ENCODE results near the gene ZFP36L1. TPM values are rescaled to one million over a fixed set of nuclear protein-coding genes. Genes with fewer than 3 reads are reported as not detected.

ZFP36L1 gene
- total RNA-seq, 1 experiment from 2014 or later = 240 TPM

GRCh38 chr14:68836082-68836481 is 43.2 kb upstream of the ZFP36L1 start:
- H3K36me3 Mint-ChIP-seq (ENCODE audit: insufficient read depth, unreplicated experiment) = no peaks in the 10 kb centered on the region
- no peaks in the 10 kb centered on the region for H3K27me3 Mint-ChIP-seq (ENCODE audit: unreplicated experiment)
- no peak for DNase-seq
- TF ChIP-seq CTCF (IDR thresholded peaks at IDR 0.05; ENCODE audit: unreplicated experiment) = no peak
- H3K4me3 Mint-ChIP-seq (ENCODE audit: low read depth, unreplicated experiment) = no peak overlapping the region
- CTCF ChIA-PET = no interaction called here
- peaks cover 2% of the 10 kb centered on the region for H3K9me3 Mint-ChIP-seq (ENCODE audit: low read depth, unreplicated experiment)
- no TSS peak for BruUV-seq (replicated peaks)
- H3K4me1 Mint-ChIP-seq (ENCODE audit: low read depth, unreplicated experiment) = no peaks in the 10 kb centered on the region
- H3K27ac Mint-ChIP-seq (ENCODE audit: unreplicated experiment) = no peak overlapping the region
- intact Hi-C loops (cut with micrococcal nuclease; ENCODE audit: unreplicated experiment) = no loop called here

- CTCF ChIA-PET = no interaction called here
- no peaks in the 10 kb centered on the region for H3K27me3 Mint-ChIP-seq (ENCODE audit: unreplicated experiment)
- intact Hi-C loops (cut with micrococcal nuclease; ENCODE audit: unreplicated experiment) = no loop called here
- H3K36me3 Mint-ChIP-seq (ENCODE audit: insufficient read depth, unreplicated experiment) = no peaks in the 10 kb centered on the region
- H3K27ac Mint-ChIP-seq (ENCODE audit: unreplicated experiment) = no peak overlapping the region
- no peaks in the 10 kb centered on the region for H3K4me1 Mint-ChIP-seq (ENCODE audit: low read depth, unreplicated experiment)
- no peak for TF ChIP-seq CTCF (IDR thresholded peaks at IDR 0.05; ENCODE audit: unreplicated experiment)
- DNase-seq = no peak
- no TSS peak for BruUV-seq (replicated peaks)
- no peak overlapping the region for H3K4me3 Mint-ChIP-seq (ENCODE audit: low read depth, unreplicated experiment)
- H3K9me3 Mint-ChIP-seq (ENCODE audit: low read depth, unreplicated experiment) = peaks cover 2% of the 10 kb centered on the region
These were observed 41.9 kb upstream of the ZFP36L1 start for GRCh38 chr14:68834816-68835215.

GRCh38 chr14:68828698-68829097 is 35.8 kb upstream of the ZFP36L1 start:
- Mint-ChIP-seq H3K27ac (ENCODE audit: unreplicated experiment) (no peak overlapping the region), H3K4me1 (ENCODE audit: low read depth, unreplicated experiment) (peaks cover 6% of the 10 kb centered on the region), H3K9me3 (ENCODE audit: low read depth, unreplicated experiment) (no peaks in the 10 kb centered on the region), H3K4me3 (ENCODE audit: low read depth, unreplicated experiment) (no peak overlapping the region), H3K36me3 (ENCODE audit: insufficient read depth, unreplicated experiment) (peaks cover 6% of the 10 kb centered on the region), H3K27me3 (ENCODE audit: unreplicated experiment) (no peaks in the 10 kb centered on the region)
- TF ChIP-seq CTCF (IDR thresholded peaks at IDR 0.05; ENCODE audit: unreplicated experiment) = no peak
- no TSS peak for BruUV-seq (replicated peaks)
- intact Hi-C loops (cut with micrococcal nuclease; ENCODE audit: unreplicated experiment) = no loop called here
- CTCF ChIA-PET = no interaction called here
- no peak for DNase-seq

DNA sequence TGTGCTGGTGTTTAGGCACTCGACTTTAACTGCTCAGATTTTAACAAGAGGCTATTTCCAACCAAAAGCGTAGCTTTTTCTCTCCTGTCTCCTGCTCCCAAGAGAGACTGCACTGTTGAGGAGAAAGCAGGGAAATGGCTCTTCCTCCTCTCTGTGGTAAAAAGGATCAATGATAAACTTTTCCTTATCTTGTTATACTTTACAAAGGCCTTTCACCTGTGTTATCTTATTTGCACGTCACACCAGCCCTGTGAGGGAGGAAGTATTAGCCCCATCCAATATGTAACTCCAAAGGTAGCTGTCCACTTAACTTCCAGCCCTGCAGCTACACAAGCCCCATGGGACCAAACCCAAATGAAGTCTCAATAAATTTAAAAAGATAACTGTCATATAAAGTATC is 32.9 kb upstream of the ZFP36L1 start:
- Mint-ChIP-seq H3K36me3 (ENCODE audit: insufficient read depth, unreplicated experiment) (peaks cover 7% of the 10 kb centered on the region), H3K4me1 (ENCODE audit: low read depth, unreplicated experiment) (peaks cover 14% of the 10 kb centered on the region), H3K9me3 (ENCODE audit: low read depth, unreplicated experiment) (no peaks in the 10 kb centered on the region), H3K27ac (ENCODE audit: unreplicated experiment) (no peak overlapping the region), H3K4me3 (ENCODE audit: low read depth, unreplicated experiment) (no peak overlapping the region), H3K27me3 (ENCODE audit: unreplicated experiment) (no peaks in the 10 kb centered on the region)
- intact Hi-C loops (cut with micrococcal nuclease; ENCODE audit: unreplicated experiment) = no loop called here
- no peak for TF ChIP-seq CTCF (IDR thresholded peaks at IDR 0.05; ENCODE audit: unreplicated experiment)
- no peak for DNase-seq
- CTCF ChIA-PET = interaction anchor here (1.1 to 1.9 kb wide), 3 partner anchors 18 to 892 kb away, joined by 3 to 7 read pairs (median 7); no protein-coding TSS in a partner anchor
- no TSS peak for BruUV-seq (replicated peaks)

Measured in Calu3 (cell line).